K562 (cell line): ENCODE measurements around the gene VARS1. TPM values are rescaled to one million over a fixed set of nuclear protein-coding genes. Genes with fewer than 3 reads are reported as not detected.
A peak's percentile ranks its signal among the peaks of the same experiment; 100 is the strongest.

Experiments
- ARID2 ChIP-seq: fragments of 450-650 bp; IDR thresholded peaks from 2 replicates; pipeline ENCODE4 v1.6.1; 2017; ENCODE audit warnings: antibody characterized with exemption, mild to moderate bottlenecking
- CBX3 ChIP-seq, 2 experiments: IDR thresholded peaks; 1 replicate in 1 of 2; 2 replicates in 1 of 2; pipeline ENCODE4 v1.6.1; 2012; ENCODE audit warnings: inconsistent platforms in 2 of 2, low read length in 2 of 2, borderline replicate concordance in 1 of 2, control low read depth in 1 of 2
- MLLT1 ChIP-seq, 2 experiments: fragments of 450-650 bp; IDR thresholded peaks; 2 replicates each; pipeline ENCODE4 v1.6.1; 2016
- MLX ChIP-seq, 2 experiments: fragments of 450-650 bp in 1 of 2; sonication (generic) in 1 of 2; formaldehyde crosslinking; conservative IDR thresholded peaks; 2 replicates each; pipeline versions ENCODE4 v1.4.0 to v1.8.1; 2020 to 2022; ENCODE audit warnings: mild to moderate bottlenecking in 1 of 2, missing genetic modification reagents in 1 of 2
- OTX1 ChIP-seq: fragments of 450-650 bp; formaldehyde crosslinking; IDR thresholded peaks from 2 replicates; pipeline ENCODE4 v1.4.0; 2022; ENCODE audit warnings: mild to moderate bottlenecking
- RREB1 ChIP-seq: fragments of 250-450 bp; sonication (Bioruptor Pico); IDR thresholded peaks from 2 replicates; pipeline ENCODE4 v1.4.0; 2020
- SPI1 ChIP-seq: IDR thresholded peaks from 2 replicates; pipeline ENCODE4 v1.6.1; 2011; ENCODE audit warnings: low read depth, low read length, control low read depth, borderline replicate concordance
- STAT6 ChIP-seq: sonication (generic); formaldehyde crosslinking; IDR thresholded peaks from 2 replicates; pipeline ENCODE4 v1.8.1; 2023; ENCODE audit warnings: mild to moderate bottlenecking, missing genetic modification reagents
- VEZF1 ChIP-seq: fragments of 200-800 bp; sonication (Bioruptor generic); IDR thresholded peaks from 2 replicates; pipeline ENCODE4 v1.6.1; 2017; ENCODE audit warnings: missing genetic modification characterization, missing compliant biosample characterization
- ZBTB34 ChIP-seq: fragments of 250-450 bp; sonication (Bioruptor Pico); IDR thresholded peaks from 2 replicates; pipeline ENCODE4 v1.8.0; 2021; ENCODE audit warnings: mild to moderate bottlenecking, moderate library complexity
- ZC3H4 ChIP-seq: sonication (generic); formaldehyde crosslinking; IDR thresholded peaks from 2 replicates; pipeline ENCODE4 v1.9.0; 2021; ENCODE audit warnings: missing genetic modification reagents, borderline replicate concordance
- polyA plus RNA-seq, 8 experiments: library from polyadenylated mRNA; depleted of rRNA in 4 of 8; stranded (reverse) in 5 of 8; unstranded in 3 of 8; fragments of >200 nt; fragmentation: Nextera tagmentation in 2 of 8; fragmentation: Illumina TruSeq in 1 of 8; extraction: Ambion mirVana in 2 of 8; extraction: Trizol in 1 of 8; gene quantifications; 2 replicates each; pipeline versions ENCODE4 v1.2.1 to v1.2.3, GENCODE V29; 2011 to 2014; ENCODE audit warnings: inconsistent platforms in 1 of 8, missing spikeins in 1 of 8
- total RNA-seq, 7 experiments: library from RNA; depleted of rRNA in 6 of 7; stranded (reverse); fragments of >200 nt in 6 of 7; fragmentation: Illumina TruSeq in 2 of 7; extraction: Trizol in 2 of 7; gene quantifications; 2 replicates each; pipeline versions ENCODE4 v1.2.1 to v1.2.3, GENCODE V29; 2011 to 2021; ENCODE audit warnings: low replicate concordance in 1 of 7

The VARS1 gene
- total and polyA plus RNA-seq, 9 of the 15 experiments (the other 6 are each of a cell fraction or from before 2014, with no cell fraction given) = 2.9 to 488 (median 130) TPM

- TF ChIP-seq MLX (CRISPR knock-in tag; conservative IDR thresholded peaks at IDR 0.05) = no peak
- no peak for TF ChIP-seq ZBTB34 (CRISPR knock-in tag)
- no peak for TF ChIP-seq VEZF1 (CRISPR knock-in tag)
- no peak for TF ChIP-seq RREB1 (CRISPR knock-in tag)
- TF ChIP-seq CBX3 (IDR thresholded peaks at IDR 0.05; ENCODE audit: borderline replicate concordance in 1 of 2, low read length in 2 of 2) = no peak
- peak; percentile 74 to 78; a peak in 2 of 4 replicates for TF ChIP-seq MLLT1 (IDR thresholded peaks at IDR 0.05)
- peak; percentile 78 for TF ChIP-seq SPI1
- TF ChIP-seq ZC3H4 = no peak
- no peak for TF ChIP-seq OTX1
- peak; percentile 32; the same call in 1 of the 2 replicates for TF ChIP-seq ARID2
- TF ChIP-seq STAT6 = no peak
Observed at GRCh38 chr6:31836474-31837368, 41.2 kb upstream of the VARS1 start (continued).
